ENCODE data around the gene MGAT1.

- TF ChIP-seq EZH2 (IDR thresholded peaks at IDR 0.05; ENCODE audit: borderline replicate concordance, low read length), result no peak
- TF ChIP-seq CTCF (conservative IDR thresholded peaks at IDR 0.05 in 1 of 2, IDR thresholded peaks at IDR 0.05 in 1 of 2; ENCODE audit: extremely low read depth in 1 of 2, insufficient read depth in 1 of 2, low read depth in 1 of 2, low read length in 2 of 2), result no peak
Observed at GRCh38 chr5:180795771-180796313, 6.8 kb downstream of the MGAT1 start.

All from mammary epithelial cell (primary cell).